HTERT RPE-1 (cell line): Measurements from ENCODE around the gene MUL1.

Experiments used
- in situ Hi-C: fragments of 300-500 bp; cut with MboI; formaldehyde crosslinking; loops from 4 replicates; pipeline ENCODE4 v1.14.3; 2020; ENCODE audit warnings: low sequenced_read_pairs

MUL1 gene

DNA sequence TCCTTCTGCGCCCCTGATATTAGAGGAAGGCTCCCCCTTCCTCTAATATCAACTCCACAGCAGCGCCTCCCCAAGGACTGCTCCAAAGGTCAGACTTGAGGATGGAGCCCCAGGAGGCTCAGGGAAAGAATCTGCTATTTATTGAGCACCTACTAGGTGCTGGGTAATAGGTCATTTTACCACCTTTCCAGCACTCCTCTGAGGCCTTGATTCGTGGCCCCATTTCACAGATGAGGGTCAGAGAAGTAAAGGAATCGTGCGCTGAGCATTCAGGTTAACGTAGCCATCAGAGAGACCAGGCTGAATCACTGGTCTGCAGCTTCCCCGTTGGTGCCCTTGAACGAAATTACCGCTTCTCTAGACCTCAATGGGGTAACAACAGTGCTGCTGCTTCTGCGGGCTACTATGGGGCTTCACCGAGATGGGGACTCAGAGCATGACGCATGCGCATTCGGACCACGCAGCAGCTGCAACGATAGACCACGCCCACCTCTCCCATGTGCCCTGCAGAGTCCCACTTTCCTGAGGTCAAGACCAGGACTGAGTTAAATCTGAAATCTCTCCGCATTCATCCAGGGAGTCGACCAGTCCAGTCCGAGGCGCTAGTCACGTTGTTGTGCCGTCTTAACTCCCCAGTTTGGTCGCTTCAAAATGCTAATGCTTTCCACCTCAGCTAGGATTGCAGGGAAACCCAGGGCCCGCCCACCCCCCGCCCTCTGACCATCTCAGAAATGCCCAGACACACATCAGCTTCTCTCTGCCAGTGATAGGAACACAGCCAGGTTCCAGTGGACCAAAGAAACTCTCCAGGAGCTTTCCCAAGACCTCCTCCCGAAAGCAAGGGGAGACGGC, 34.9 kb downstream of the MUL1 start:
- in situ Hi-C loops: no loop called here

- in situ Hi-C loops: no loop called here
These were observed 35.8 kb downstream of the MUL1 start for GRCh38 chr1:20472121-20472520.

DNA sequence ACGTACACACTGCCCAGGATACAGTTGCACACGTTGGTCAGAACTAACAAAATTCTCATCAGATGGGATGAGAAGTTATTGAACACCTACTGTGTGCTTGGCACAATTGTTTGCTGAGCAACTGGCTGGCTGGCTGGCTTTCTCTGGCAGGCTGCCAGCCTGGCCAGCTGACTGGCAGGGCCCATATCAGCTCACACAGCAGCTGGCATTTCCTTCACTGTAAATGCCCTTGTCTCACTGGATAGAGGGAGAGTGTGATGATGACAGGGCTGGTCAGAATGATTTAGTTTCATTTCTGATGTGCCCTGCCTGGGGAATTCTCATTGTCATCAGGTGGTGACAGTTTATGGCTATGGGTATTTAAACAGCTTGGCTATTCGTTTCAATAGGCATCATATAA, 37.8 kb downstream of the MUL1 start:
- in situ Hi-C loops: no loop called here

- in situ Hi-C loops: no loop called here
These were observed 38.4 kb downstream of the MUL1 start for GRCh38 chr1:20469406-20470076.

DNA sequence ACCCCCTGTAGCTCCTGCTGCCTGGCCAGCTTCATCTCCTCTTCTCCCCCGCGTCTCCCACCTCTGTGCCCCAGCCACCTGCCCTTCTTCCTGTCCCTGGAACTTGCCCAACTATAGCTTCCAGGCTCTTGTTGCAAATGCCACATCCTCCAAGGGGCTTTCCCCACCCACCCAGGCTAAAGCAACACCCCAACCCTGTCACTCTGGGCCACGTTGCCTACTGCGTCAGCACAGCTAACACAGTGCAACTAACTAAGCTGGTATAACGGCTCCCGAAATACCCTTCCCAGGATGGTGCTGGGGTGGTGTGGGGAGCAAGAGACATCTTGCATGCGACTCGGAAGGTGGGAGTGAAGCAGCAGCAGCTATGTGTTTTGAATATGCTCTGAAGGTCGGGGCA, 41.7 kb downstream of the MUL1 start:
- in situ Hi-C loops: no loop called here

- in situ Hi-C loops: no loop called here
These were observed 42.8 kb downstream of the MUL1 start for GRCh38 chr1:20465187-20465586.

- in situ Hi-C loops: no loop called here
These were observed 44.4 kb downstream of the MUL1 start for GRCh38 chr1:20463502-20463901.

GRCh38 chr1:20462397-20462796, 45.6 kb downstream of the MUL1 start:
- in situ Hi-C loops: no loop called here

DNA sequence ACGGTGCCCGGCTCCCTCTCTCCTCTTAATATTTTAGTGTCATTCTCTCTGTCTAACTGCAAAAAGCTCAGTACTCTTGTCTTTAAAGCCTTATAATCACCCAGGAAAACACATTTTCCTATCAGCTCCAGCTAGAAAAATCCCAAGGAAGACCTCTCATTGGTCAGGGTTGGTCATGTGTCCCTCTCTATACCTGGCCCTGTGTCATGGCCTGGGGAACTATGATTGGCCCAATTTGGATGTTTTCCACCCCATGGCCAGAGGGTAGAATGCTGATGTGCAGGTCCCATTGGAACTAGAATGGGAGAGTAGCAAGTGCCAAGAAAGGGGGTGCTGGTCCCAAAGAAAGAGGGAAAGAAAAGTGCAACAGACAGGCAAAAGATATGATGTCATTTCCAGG, 49.2 kb downstream of the MUL1 start:
- in situ Hi-C loops: no loop called here

GRCh38 chr1:20454004-20454403, 53.9 kb downstream of the MUL1 start:
- in situ Hi-C loops: no loop called here

DNA sequence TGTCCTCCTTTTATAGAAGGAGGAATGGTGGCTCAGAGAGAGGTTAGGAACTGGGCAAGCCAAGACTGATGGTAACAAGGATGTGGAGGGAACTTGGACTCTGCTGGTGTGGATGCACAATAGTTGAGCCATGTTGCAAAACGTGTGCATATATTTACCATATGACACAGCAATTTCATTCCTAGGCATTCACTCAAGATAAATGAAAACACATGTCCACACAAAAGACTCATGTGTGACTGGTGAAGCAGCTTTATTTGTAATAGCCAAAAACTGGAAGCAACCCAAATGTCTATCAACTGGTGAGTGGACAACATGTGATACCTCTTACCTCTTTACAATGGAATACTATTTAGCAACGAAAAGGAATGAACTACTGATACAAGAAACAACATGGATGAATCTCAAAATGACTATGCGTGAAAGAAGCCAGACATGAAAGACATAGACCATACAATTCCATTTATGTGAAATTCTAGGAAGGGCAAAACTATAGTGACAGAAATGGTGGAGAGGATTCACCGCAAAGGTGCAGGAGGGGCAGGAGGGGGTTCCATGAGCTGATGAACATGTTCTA, 58.1 kb downstream of the MUL1 start:
- in situ Hi-C loops: no loop called here
